G401.6 (cell line): Measurements from ENCODE around the gene MTNR1B.

Experiments
- FAIRE-seq: peaks from 2 replicates; lab custom pipeline; 2012; peaks lifted over from hg19 to GRCh38; lab: Jason Lieb, UNC

The MTNR1B gene

DNA sequence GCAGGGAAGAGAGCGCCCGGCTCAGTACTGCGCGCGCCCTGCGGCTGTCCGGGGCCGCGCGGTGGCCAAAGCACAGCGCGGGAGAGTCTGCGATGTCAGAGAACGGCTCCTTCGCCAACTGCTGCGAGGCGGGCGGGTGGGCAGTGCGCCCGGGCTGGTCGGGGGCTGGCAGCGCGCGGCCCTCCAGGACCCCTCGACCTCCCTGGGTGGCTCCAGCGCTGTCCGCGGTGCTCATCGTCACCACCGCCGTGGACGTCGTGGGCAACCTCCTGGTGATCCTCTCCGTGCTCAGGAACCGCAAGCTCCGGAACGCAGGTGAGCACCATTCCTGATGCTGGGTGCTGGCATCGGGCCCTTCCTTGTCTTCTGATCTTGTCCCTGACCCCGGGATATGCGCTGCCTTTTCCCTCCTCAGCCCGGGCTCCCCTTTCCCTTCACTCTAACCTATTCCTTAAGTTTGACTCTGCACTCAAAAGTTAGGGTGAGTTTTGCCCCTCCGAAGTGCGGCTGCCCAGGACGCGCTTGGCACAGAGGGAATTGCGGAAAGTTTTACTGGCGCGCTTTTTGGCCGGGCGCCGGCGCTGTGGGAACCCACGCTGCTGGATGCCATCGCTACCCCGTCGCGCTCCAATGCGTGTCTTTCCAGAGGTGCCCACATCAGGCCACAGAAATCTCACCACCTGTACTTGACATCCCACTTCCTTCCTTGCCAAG is at the start of gene MTNR1B:
Gene MTNR1B, plus strand, starts transcription at position 18 of the 714 bp plus-strand sequence. Its CDS starts 75 bp downstream, at position 93.
- FAIRE-seq: no peak

DNA sequence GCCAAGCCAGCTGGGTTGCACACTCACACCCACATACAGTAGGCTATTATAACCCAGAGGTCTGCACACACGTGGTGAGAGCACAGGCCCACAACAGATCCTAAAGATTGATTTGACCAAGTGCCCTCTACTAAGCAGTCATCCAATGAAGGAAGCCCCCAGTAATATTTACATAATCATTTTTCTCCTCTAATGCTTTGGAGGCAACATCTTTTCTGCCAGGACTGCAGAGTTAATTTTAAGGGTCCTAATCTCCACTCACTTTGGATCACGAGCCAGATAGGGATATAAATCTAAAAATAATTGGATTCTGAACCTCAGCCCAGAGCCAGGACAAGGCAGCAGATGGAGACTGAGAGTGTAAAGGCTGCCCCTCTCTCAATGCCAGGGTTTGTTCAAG is 49.1 kb upstream of the MTNR1B start:
- FAIRE-seq: no peak

DNA sequence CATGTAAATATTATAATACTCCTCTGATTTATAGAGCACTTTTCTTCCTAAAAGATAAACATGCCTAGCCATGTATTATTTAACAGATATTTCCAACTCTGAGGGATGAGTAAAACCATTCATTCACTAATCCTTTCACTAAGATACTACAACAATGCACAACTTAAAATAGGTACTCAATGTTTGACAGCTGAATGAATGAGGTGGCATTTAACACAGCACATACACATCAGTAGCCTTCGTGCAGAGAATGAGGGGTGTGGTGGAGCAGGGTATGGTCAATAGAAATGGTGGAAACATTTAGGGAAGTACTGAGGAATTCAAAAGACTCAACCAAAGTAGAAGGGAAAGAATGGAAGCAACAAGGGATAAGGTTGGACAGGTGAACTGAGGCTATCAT is 46.7 kb upstream of the MTNR1B start:
- FAIRE-seq: no peak

DNA sequence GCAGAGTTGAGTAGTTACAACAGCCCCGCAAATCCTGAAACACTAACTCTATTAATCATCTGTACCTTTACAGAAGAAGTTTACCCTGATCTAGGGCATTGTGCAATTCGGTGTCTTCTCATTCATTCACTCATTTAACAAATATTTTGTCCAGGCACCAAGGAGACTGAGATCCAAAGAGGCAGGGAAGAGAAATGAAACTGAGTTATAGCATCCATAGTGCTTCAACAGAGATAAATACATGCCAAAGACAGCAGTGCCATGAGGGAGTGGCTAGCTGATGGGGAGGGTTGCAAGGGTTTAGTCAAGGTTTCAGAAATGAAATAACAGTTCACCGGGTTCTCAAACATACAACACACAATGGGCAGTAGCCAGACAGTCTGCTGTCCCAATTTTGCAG is 40.2 kb upstream of the MTNR1B start:
- no peak for FAIRE-seq

DNA sequence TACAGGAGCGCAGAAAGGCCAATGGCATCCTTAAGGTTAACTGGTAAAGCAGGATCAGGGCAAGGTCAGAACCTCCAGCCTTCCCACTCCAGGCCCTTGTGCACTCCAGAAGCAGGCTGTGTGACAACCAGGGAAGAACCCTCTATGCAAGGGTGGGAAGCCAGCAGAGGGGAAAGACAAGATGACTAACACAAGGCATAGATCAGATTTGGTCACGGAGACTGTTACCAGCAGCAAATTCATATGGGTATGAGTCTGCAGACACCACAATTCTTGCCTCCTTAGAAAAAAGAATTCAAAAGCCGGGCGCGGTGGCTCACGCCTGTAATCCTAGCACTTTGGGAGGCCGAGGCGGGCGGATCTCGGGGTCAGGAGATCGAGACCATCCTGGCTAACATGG is 39.8 kb upstream of the MTNR1B start:
- FAIRE-seq: no peak

DNA sequence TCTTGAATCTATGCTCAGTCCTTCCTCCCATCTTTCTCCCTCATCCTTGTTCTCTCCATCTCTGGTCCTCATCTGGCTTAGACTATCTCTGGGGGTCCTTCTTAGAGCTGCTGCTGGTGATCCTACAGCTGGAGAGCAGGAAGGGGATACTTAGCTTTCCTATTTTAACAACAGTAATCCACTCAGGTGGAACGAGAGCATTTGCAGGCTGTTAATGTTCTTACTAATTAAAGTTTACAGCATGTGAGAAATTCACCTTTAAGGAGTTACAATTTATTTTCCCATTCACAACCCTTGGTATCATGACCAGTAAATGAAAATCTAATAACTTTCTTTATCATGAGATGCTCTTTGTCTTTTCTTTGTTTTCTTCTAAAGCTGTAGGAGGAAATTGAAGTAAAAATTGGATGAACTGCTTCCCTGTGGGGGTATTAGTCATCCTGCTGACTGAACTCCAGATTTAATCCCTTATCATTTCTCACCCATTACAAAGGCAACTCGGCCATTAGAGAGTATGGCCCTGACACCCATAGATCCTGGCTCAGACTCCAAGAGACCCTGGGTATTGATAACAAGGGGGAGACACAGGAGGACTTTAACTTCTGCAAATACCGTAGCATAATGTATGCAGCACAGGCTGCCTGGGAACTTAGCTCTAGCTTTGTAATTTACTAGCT is 37.6 kb upstream of the MTNR1B start:
- FAIRE-seq: no peak

DNA sequence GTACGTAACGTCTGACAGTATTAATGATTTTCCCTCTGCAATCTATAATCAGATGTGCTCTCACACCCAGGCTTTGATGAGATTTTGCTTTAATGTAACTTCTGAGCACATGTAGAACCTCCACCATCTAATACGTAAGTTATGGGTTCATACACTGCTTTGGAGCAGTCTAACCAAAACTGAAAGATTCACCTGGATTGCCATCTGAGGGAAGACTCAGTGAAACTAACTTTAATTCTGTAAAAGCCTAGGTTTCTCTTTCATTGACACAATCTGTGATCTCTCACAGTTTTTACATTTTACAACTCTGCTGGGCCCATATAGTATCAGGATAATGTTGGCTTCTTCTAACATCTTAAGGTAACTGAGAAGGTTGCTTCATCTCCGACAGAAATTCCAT is 30.1 kb upstream of the MTNR1B start:
- no peak for FAIRE-seq

DNA sequence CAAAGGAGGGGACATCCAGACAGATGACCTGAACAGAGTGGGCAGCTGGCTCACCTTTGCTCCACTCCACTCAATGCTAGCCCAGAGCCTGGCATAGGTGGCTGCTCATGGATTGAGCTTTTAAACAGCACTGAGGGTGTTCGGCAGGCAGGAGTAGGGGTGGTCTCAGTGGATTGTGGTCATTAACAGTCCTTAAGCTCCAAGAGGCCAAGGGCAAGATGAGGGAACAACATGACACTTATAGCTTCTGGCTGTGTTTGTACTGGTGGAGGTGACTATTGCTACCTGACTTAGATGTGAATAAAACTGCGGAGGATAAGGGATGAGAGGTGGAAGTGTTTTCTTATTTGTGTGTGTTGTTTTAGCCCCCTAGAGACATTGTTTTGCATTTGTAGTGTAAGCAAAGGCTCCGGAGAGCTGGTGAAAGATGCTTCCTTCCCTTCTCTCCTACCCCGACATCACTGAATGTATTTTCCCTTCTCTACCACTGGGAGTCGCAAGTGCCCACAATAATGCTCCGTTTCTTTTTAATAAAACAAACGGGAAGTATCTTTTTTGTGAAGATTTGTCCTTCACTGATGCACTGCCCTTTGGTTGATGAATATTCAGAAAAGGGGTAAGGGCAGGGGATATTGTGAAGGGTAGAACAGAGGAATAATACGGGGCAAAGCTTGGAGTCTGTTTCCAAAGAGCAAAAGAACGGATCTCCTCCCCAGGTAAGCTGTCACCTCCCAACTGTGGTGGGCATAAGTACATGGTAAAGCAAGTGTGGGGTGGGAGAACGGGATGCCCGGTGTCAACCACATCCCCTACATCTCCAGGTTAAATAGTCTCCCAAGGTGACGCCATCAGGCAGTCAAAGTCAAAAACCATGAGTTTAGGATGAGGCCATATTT is 27.5 kb upstream of the MTNR1B start:
- FAIRE-seq: no peak

DNA sequence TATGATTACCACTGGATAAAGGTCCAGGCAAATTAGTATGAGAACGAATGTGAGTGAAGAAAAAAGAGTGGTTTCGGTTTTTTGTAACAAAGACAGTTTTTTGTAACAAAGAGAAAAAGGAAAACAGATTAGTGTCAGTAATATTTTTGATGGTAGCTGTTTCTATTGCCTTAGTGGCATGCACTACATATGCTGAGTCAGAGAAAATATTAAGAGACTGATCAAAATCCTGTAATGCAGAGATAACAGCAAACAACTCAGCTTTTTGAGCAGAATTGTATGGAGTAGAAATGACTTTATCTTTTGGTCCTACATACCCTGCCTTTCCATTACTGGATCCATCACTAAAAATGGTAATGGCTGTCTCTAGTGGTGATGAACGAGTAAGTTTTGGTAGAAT is 22.7 kb upstream of the MTNR1B start:
- FAIRE-seq: no peak

DNA sequence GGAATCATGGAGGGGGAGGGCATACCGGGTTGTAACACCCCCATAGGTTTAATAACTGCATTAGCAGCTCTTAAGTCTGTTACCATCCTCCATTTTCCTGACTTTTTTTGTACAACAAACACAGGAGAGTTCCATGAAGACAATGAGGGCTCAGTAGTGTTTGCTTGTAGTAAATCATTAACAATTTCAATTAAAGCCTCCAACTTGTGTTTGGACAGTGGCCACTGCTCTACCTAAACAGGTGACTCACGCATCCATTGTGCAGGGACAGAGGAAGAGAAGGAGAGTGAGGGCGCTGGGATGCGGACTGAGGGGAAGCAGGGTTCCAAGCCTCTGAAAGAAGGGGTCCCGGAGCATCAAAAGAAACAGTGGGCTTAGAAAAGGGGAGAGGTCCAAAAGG is 21.3 kb upstream of the MTNR1B start:
- no peak for FAIRE-seq

DNA sequence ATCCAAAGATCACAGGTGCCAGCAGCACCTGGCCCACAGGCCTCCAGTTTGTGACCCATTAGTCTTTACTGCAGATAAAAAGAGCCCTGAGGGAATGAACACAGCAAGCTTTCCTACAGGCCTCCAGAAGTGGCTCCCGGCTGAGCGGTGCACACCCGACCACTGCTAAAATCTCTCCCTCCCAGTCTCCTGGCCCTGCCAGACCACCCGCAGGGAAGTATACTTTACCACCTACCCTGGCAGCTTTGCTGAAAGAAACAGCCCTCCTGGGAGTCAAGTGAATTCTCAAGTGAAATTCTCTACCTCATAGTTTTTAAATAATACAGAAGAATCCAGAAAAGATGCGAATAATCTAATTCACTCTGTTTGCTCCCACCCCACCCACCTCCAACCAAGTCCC is 15.4 kb upstream of the MTNR1B start:
- no peak for FAIRE-seq

DNA sequence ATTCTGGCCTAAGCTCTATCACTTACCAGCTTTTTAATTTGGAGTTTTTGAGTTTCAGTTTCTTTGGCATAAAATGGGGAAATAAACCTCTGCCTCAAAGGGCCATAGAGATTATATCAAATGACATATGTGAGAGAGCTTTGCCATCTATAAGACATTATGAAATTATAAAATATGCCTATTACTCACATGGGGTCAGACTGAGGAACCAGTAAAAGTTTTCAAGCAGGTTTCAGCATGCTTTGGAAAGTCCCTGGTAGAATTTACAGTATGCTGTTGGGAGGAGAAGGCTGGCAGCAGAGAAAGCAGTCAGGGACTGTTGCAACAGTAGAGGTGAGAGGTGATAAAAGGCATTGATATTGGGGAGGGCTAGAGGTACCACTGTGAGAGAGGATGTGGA is 13.6 kb upstream of the MTNR1B start:
- FAIRE-seq: no peak

DNA sequence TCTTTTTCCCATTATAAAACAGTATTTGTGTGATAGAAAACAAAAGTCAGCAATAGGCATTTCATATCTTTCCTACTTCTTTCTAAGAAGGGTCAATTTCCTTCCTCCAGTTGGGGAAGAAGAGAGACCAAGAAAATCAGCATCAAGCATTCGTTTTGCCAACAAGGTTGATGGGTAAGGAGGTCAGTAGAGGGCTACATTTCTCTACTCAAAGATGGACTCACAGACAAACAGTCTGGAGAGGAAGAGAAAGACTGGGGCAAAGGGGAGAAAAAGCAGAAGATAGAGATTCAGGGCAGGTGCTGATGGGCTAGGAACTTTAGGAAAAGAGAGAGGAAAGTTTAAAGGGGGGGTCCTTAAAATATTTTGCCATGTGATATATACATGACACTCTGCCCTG is 8.6 kb upstream of the MTNR1B start:
- no peak for FAIRE-seq

DNA sequence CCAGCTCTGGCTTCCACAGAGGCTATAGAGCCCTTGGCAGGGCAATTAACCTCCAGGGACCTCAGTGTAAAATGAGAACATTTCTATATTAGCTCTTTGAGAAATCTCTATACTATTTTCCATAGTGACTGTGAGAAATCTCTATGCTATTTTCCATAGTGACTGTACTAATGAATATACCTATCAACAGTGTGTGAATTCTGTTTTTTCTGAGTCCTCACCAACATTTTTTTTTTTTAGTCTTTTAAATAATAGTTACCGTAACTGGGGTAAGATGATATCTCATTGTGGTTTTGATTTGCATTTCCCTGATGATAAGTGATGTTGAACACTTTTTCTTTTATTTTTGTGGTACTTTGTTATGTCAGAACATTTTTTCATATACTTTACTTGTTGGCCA is 7.0 kb upstream of the MTNR1B start:
- no peak for FAIRE-seq

DNA sequence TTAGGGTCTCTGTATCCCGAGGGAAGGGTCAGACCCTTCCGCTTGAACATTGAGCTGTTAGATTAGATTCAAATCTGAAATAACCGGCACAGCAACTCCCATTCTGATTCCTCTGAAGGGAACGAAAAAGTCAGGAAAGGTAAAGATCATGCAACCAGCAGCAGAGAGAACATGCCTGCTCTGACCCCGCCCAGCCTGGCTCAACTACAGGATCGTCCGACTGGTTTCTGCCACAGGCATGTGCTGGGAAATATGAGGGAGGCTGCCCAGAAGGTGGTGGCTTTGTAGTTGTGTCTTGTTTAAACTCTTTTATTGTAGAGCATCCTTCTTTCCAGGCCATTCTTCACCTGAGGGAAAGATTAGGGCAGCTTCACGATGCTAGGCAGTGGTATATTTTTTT is 5.0 kb upstream of the MTNR1B start:
- no peak for FAIRE-seq

DNA sequence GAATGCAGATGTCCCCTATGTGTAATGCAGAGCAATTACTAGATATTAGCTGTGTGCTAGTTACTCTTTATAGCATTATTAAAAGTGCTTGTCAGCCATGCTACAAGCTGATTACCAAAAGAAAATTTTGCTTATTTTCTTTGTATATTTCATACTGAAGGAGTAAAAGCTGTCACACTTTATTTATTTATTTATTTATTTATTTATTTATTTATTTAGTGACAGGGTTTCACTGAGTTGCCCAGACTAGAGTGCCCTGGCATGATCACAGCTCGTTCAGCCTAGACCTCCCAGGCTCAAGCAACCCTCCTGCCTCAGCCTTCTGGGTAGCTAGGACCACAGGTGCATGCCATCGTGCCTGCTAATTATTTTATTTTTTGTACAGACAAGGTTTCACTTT is 4.3 kb upstream of the MTNR1B start:
- no peak for FAIRE-seq

DNA sequence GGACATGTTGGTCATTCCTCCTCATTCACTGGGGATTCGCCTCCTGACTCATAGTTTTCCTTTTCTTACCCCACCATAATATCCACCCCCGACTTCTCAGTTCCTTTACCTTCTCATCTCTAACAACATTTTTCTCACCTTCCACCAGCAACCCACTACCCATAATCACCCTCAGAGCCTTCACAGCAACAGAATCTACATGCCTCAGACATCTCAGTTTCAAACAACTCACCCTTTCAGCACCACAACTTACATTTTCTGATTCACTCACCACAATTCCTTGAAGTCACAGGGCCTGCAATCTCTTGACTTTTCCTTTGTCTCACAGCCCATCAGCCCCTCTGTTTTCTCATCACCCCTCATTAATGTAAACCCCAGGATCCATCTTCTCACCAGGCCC is 2.3 kb upstream of the MTNR1B start:
- no peak for FAIRE-seq

DNA sequence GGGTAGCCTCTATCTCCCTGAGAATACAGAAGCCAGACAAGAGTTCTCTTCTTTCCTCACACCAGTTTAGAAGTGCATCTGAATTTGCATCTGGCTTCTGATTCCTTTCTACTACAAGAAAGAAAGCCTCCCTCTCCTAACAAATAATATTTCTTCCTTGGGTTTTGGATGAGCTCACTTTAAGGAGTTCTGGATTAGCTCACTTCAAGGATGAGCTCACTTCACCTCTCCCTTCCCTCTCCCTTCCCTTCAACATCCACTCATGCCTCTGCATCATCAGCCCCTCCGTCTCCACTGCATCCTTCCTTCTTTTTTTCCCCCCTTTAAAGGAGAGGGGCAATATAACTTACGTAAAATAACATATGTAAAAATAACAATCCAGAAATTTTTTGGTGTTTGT is 1.6 kb upstream of the MTNR1B start:
- FAIRE-seq: no peak

DNA sequence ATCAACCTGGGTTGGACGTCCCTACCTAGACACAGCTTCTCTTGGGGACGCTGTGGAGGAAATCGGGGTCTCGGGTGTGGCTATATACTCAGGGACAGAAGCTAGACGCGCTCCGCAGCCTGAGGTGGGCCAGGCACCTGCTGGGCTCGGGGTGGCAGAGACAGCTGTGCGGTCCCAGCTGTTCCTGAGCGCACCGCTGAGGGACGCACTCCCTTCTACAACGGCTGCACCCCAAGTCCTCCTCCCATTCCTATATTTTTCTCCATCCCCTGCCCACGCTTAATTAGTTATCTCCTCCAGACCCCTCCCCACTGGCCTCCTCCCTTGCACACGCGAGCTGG is 188 bp upstream of the MTNR1B start:
- no peak for FAIRE-seq

DNA sequence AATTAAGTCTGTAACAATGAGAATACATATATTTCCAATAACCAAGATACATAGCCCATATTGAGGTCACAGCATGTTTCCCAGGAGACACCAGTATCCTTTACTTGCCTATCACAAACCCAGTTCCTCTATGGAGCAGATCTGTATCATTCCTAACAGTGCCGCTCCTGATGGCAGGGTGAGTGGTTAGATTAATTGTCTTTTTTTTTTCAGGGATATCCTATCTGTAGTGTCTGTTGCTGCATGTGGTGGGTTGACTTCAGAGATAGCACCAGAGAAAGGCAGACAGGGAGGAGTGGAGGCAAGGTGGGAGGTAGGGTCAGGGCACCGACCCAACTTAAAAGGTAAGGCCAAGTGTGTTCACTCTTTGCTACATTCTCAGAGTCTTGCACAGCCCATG is 2.8 kb downstream of the MTNR1B start:
- FAIRE-seq: no peak

DNA sequence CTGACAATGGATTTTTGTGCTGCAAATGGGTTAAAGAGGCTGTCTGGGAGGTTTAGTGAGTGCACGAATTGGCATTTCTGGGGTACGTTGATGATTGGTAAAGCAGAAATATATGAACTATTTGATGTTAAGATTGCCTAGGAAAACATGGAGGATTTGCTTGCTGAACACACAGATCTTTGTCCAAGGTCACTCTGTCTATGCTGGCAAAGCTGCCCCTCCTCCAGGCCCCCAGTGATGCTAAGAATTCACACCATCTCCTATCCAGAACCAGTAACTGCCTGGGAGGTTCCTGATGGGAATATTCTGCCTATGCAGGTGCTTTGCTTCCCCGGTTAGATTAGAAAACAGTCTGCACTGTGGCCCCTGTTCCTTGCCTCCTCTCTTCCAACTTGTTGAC is 5.8 kb downstream of the MTNR1B start:
- no peak for FAIRE-seq

DNA sequence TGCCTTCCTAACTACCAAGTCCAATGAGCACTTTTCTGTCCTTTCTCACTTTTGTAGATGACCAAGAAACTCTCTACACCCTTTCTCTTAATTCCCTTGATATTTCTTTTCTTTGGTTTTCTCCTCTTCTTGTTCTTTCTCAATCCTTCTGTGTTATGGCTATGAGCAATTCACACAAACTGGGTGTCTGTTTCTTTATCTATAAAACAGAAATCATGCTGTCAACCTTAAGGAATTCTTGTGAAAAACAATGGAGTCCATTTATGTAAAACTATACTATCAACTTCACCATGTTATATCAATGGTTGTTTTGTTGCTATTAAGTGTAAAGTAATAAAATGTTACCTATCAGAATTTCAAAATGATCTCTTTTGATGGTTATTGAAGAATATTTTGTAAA is 7.2 kb downstream of the MTNR1B start:
- FAIRE-seq: no peak

DNA sequence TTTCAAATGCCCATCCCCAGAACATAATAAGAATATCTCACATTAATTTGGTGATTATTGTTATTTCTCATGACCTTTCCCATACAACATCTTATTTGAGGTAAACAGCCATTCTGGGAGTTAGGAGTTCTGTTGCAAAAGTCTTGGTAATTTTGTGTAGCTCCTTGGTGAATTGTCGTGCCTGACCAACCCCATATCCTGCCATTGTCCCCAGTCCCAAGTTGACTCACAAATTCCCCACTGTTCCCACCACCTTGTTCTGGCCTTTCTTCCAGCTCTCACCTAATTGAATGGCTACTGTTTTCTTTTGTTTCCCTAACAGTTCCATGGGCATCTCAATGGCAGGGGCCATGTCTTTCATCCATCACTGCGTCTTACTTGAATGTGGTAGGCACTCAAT is 8.0 kb downstream of the MTNR1B start:
- FAIRE-seq: no peak
